Measurements from ENCODE around the gene OSBPL7. TPM values are rescaled to one million over a fixed set of nuclear protein-coding genes. Genes with fewer than 3 reads are reported as not detected.

Gene OSBPL7
- total and polyA plus RNA-seq, 2 donors (not counting 3 experiments of a cell fraction or from before 2014, with no cell fraction given) = 16.2 to 29.1 TPM

DNA sequence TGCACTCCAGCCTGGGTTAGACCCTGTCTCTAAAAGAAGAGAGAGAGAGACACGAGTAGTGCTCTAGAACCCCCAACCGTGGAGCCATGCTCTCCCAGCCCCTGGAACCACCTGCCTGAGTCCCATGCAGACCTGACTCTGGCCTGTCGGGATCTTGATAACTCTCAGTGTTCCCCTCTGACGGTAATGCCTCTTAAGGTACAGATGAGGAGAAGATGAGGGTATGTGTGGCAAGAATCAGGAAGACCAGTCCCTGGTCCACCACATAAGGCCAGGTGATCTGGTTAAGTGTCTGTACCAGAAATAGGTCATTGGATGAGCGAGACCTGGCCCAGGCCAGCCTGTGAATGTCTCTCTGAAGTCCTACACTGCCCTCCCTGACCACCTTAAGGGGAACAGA lies 18.4 kb downstream of the OSBPL7 start:
- Histone ChIP-seq H3K4me2 (ENCODE audit: insufficient read depth, low read length) (no peak overlapping the region), H3K4me1 (ENCODE audit: control insufficient read depth, extremely low read depth, insufficient read depth, low read length) (no peaks in the 10 kb centered on the region), H3K27ac (ENCODE audit: insufficient read depth, low read depth, low read length) (no peak overlapping the region), H4K20me1 (replicated peaks; ENCODE audit: control insufficient read depth, extremely low read depth, insufficient read depth, low read length) (no peaks in the 10 kb centered on the region), H3K9me1 (replicated peaks; ENCODE audit: control insufficient read depth, extremely low read depth, insufficient read depth, low read length) (no peaks in the 10 kb centered on the region), H3K27me3 (ENCODE audit: control insufficient read depth in 2 of 2, insufficient read depth in 2 of 2, low read length in 2 of 2) (peaks cover 0 to 2% of the 10 kb centered on the region in 2 experiments), H3K9ac (replicated peaks; ENCODE audit: extremely low read depth, insufficient read depth, low read length) (no peak overlapping the region), H3K4me3 (replicated peaks in 1 of 3; ENCODE audit: insufficient read depth in 1 of 3, low read depth in 1 of 3, low read length in 3 of 3) (no peak overlapping the region), H3K9me3 (replicated peaks; ENCODE audit: control insufficient read depth, insufficient read depth, low read length) (no peaks in the 10 kb centered on the region), H2AFZ (ENCODE audit: low read depth, low read length) (no peak overlapping the region), H3K79me2 (ENCODE audit: control insufficient read depth, insufficient read depth, low read length) (no peaks in the 10 kb centered on the region), H3K36me3 (ENCODE audit: control insufficient read depth in 2 of 2, extremely low read depth in 1 of 2, insufficient read depth in 2 of 2, low read length in 2 of 2) (peaks cover 0 to 12% of the 10 kb centered on the region in 2 experiments)
- ChIA-PET CTCF (interaction anchor here (1.0 to 2.2 kb wide), 2 partner anchors 25 to 30 kb away, joined by 3 to 10 read pairs; no protein-coding TSS in a partner anchor), POLR2A (no interaction called here)
- no TSS peak for BruUV-seq (replicated peaks)
- FAIRE-seq (no peak), DNase-seq (ENCODE audit: low read depth, low spot score) (no peak)
- intact Hi-C loops (cut with micrococcal nuclease) (loop anchor here (5.0 kb wide), 1 partner anchor 141 kb away; no protein-coding TSS in a partner anchor), dilution Hi-C loops (cut with MboI; ENCODE audit: extremely low pct_ligation_motif_present, low sequenced_read_pairs) (no loop called here)
- TF ChIP-seq POLR2AphosphoS5 (IDR thresholded peaks at IDR 0.05; ENCODE audit: insufficient read depth, low read depth, low read length) (no peak), JUN (IDR thresholded peaks at IDR 0.05; ENCODE audit: borderline replicate concordance, insufficient read depth, insufficient read length, low read depth) (no peak), GATA2 (IDR thresholded peaks at IDR 0.05; ENCODE audit: insufficient read depth, insufficient read length, low read depth, low read length) (no peak), EZH2 (IDR thresholded peaks at IDR 0.05; ENCODE audit: borderline replicate concordance, low read depth, low read length, severe bottlenecking) (no peak), FOS (IDR thresholded peaks at IDR 0.05; ENCODE audit: borderline replicate concordance, insufficient read depth, low read length) (no peak), POLR2A (IDR thresholded peaks at IDR 0.05; ENCODE audit: low read depth, low read length) (no peak), MYC (IDR thresholded peaks at IDR 0.05; ENCODE audit: low read depth, low read length) (no peak)
- TF ChIP-seq, protein P1, sequence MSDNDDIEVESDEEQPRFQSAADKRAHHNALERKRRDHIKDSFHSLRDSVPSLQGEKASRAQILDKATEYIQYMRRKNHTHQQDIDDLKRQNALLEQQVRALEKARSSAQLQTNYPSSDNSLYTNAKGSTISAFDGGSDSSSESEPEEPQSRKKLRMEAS (IDR thresholded peaks at IDR 0.05; ENCODE audit: insufficient read depth, insufficient read length) = no peak
- TF ChIP-seq, protein P2, sequence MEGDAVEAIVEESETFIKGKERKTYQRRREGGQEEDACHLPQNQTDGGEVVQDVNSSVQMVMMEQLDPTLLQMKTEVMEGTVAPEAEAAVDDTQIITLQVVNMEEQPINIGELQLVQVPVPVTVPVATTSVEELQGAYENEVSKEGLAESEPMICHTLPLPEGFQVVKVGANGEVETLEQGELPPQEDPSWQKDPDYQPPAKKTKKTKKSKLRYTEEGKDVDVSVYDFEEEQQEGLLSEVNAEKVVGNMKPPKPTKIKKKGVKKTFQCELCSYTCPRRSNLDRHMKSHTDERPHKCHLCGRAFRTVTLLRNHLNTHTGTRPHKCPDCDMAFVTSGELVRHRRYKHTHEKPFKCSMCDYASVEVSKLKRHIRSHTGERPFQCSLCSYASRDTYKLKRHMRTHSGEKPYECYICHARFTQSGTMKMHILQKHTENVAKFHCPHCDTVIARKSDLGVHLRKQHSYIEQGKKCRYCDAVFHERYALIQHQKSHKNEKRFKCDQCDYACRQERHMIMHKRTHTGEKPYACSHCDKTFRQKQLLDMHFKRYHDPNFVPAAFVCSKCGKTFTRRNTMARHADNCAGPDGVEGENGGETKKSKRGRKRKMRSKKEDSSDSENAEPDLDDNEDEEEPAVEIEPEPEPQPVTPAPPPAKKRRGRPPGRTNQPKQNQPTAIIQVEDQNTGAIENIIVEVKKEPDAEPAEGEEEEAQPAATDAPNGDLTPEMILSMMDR (IDR thresholded peaks at IDR 0.05; ENCODE audit: extremely low read depth in 1 of 2, insufficient read depth in 1 of 2, low read depth in 1 of 2, low read length in 2 of 2) = no peak
